ENCODE measurements around the gene CHN2.

DNA sequence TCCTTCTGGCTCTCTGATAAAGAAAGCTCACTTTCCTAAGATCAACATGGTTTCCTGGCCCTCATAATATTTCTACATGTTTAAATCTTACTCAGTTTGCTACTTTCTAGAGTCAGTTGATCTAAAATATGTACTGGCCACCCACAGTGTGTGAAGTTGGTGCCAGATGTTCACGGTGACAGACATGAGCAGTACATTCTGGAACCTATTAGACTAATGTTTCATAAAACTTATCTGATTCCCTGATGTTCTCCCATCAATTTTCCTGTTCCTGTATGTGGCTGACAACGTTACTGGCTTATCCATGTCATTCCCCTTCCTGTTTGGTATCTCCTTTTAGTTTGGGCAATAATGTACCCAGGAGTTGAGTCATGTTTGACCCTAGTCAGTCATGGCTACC is 34.5 kb upstream of the CHN2 start:
- no peak for TF ChIP-seq TAF1 (IDR thresholded peaks at IDR 0.05; ENCODE audit: borderline replicate concordance, insufficient read depth, low read length)
- no peak for TF ChIP-seq POLR2AphosphoS5 (IDR thresholded peaks at IDR 0.05; ENCODE audit: low read depth, low read length)

Measured in PFSK-1 (cell line).